Middle frontal gyrus (tissue), 1 donor: ENCODE measurements around the gene AARS1.
A peak's percentile ranks its signal among the peaks of the same experiment; 100 is the strongest.
"Not testable (repeated sequence)": the region's sequence is repeated elsewhere in the genome, so short reads cannot be mapped to it uniquely, and the experiment has no call there.

Source experiments
- DNase-seq: peaks from one replicate; pipeline ENCODE4 v3.0.0-alpha.2; 2015; ENCODE audit warnings: low spot score; ENCODE audit errors: extremely low spot score

AARS1 gene

GRCh38 chr16:70271696-70272095 lies 17.6 kb downstream of the AARS1 start:
- no peak for DNase-seq

GRCh38 chr16:70270176-70270575 lies 19.1 kb downstream of the AARS1 start:
- no peak for DNase-seq

- no peak for DNase-seq
Measured at GRCh38 chr16:70269471-70269870, 19.8 kb downstream of the AARS1 start.

GRCh38 chr16:70267922-70268321 lies 21.4 kb downstream of the AARS1 start:
- DNase-seq, result not testable (repeated sequence)

- DNase-seq, result no peak
Measured at GRCh38 chr16:70267516-70267915, 21.8 kb downstream of the AARS1 start.

- not testable (repeated sequence) for DNase-seq
Measured at GRCh38 chr16:70259903-70260302, 29.4 kb downstream of the AARS1 start.

- DNase-seq, result no peak
Measured at GRCh38 chr16:70258946-70259345, 30.4 kb downstream of the AARS1 start.

- no peak for DNase-seq
Measured at GRCh38 chr16:70258065-70258464, 31.2 kb downstream of the AARS1 start.

GRCh38 chr16:70257391-70257790 lies 31.9 kb downstream of the AARS1 start:
- no peak for DNase-seq

- DNase-seq, result no peak
Measured at GRCh38 chr16:70255574-70255973, 33.7 kb downstream of the AARS1 start.

- no peak for DNase-seq
Measured at GRCh38 chr16:70254965-70255286, 34.4 kb downstream of the AARS1 start.

GRCh38 chr16:70254180-70254964 lies 34.9 kb downstream of the AARS1 start:
- DNase-seq, result no peak

GRCh38 chr16:70253291-70254106 lies 35.8 kb downstream of the AARS1 start:
- no peak for DNase-seq

GRCh38 chr16:70252355-70252988 lies 36.8 kb downstream of the AARS1 start:
- no peak for DNase-seq

- DNase-seq, result peak; percentile 83
Measured at GRCh38 chr16:70251629-70252354, 37.5 kb downstream of the AARS1 start, which contains the start of gene EXOSC6. TSS of gene EXOSC6 (minus strand) at chr16:70251940. CDS start at chr16:70251900, 40 bp downstream.

- no peak for DNase-seq
Measured at GRCh38 chr16:70250748-70251628, 38.3 kb downstream of the AARS1 start.

GRCh38 chr16:70249697-70250096 lies 39.6 kb downstream of the AARS1 start:
- DNase-seq, result not testable (repeated sequence)

GRCh38 chr16:70238773-70239172 lies 50.5 kb downstream of the AARS1 start:
- not testable (repeated sequence) for DNase-seq

GRCh38 chr16:70231831-70232230 lies 57.5 kb downstream of the AARS1 start:
- DNase-seq, result not testable (repeated sequence)

GRCh38 chr16:70226024-70226423 lies 63.3 kb downstream of the AARS1 start:
- not testable (repeated sequence) for DNase-seq
